Neutrophil (primary cell): Measurements from ENCODE around the gene LRRC36.

Source experiments
- H3K27ac ChIP-seq: fragments of 200-600 bp; sonication (generic); 2 replicates; pipeline ENCODE4 v1.5.1; 2016; ENCODE audit warnings: mild to moderate bottlenecking, moderate library complexity
- H3K27me3 ChIP-seq: fragments of 200-600 bp; sonication (generic); 2 replicates; pipeline ENCODE4 v1.6.0; 2016; ENCODE audit warnings: mild to moderate bottlenecking
- H3K36me3 ChIP-seq: fragments of 200-600 bp; sonication (generic); 2 replicates; pipeline ENCODE4 v1.5.1; 2017
- H3K4me1 ChIP-seq, 2 experiments: fragments of 200-600 bp in 1 of 2; sonication (generic) in 1 of 2; 1 replicate in 1 of 2; 2 replicates in 1 of 2; pipeline versions ENCODE4 v1.5.1 to v1.6.1; 2013 to 2016; ENCODE audit warnings: low read depth in 1 of 2, low read length in 1 of 2, mild to moderate bottlenecking in 1 of 2, moderate library complexity in 1 of 2; ENCODE audit not compliant: control insufficient read depth in 1 of 2, insufficient read depth in 1 of 2
- H3K4me3 ChIP-seq, 2 experiments: fragments of 200-600 bp in 1 of 2; sonication (generic) in 1 of 2; 1 replicate in 1 of 2; 2 replicates in 1 of 2; pipeline ENCODE4 v1.5.1; 2013 to 2016; ENCODE audit warnings: low read depth in 1 of 2, low read length in 1 of 2, mild to moderate bottlenecking in 1 of 2, moderate library complexity in 1 of 2
- H3K9me3 ChIP-seq: fragments of 200-600 bp; sonication (generic); 2 replicates; pipeline ENCODE4 v1.5.1; 2016
- CTCF ChIP-seq: fragments of 200-600 bp; sonication (generic); IDR thresholded peaks from 2 replicates; pipeline ENCODE4 v1.5.1; 2016; ENCODE audit warnings: antibody characterized with exemption

Gene LRRC36

GRCh38 chr16:67424261-67424615 is 97.6 kb downstream of the LRRC36 start:
- no peaks in the 10 kb centered on the region for H3K36me3 ChIP-seq
- H3K9me3 ChIP-seq = no peaks in the 10 kb centered on the region
- no peak for TF ChIP-seq CTCF
- no peak overlapping the region for H3K4me3 ChIP-seq
- no peak overlapping the region for H3K27ac ChIP-seq
- peaks cover 73% of the 10 kb centered on the region for H3K27me3 ChIP-seq
- H3K4me1 ChIP-seq = no peaks in the 10 kb centered on the region

GRCh38 chr16:67425061-67425460 is 98.4 kb downstream of the LRRC36 start:
- peaks cover 73% of the 10 kb centered on the region for H3K27me3 ChIP-seq
- H3K4me1 ChIP-seq = peaks cover 1 to 2% of the 10 kb centered on the region in 2 experiments
- H3K36me3 ChIP-seq = no peaks in the 10 kb centered on the region
- no peak for TF ChIP-seq CTCF
- no peaks in the 10 kb centered on the region for H3K9me3 ChIP-seq
- no peak overlapping the region for H3K4me3 ChIP-seq
- no peak overlapping the region for H3K27ac ChIP-seq

GRCh38 chr16:67425580-67425979 is 99.0 kb downstream of the LRRC36 start:
- Histone ChIP-seq H3K4me1 (peaks cover 6 to 7% of the 10 kb centered on the region in 2 experiments), H3K36me3 (no peaks in the 10 kb centered on the region), H3K27me3 (peaks cover 76% of the 10 kb centered on the region), H3K9me3 (no peaks in the 10 kb centered on the region), H3K27ac (no peak overlapping the region), H3K4me3 (no peak overlapping the region)
- no peak for TF ChIP-seq CTCF

GRCh38 chr16:67426022-67426421 is 99.4 kb downstream of the LRRC36 start:
- Histone ChIP-seq H3K4me3 (no peak overlapping the region), H3K36me3 (no peaks in the 10 kb centered on the region), H3K27me3 (peaks cover 81% of the 10 kb centered on the region), H3K9me3 (no peaks in the 10 kb centered on the region), H3K27ac (no peak overlapping the region), H3K4me1 (peaks cover 6 to 12% of the 10 kb centered on the region in 2 experiments)
- no peak for TF ChIP-seq CTCF

GRCh38 chr16:67426950-67427349 is 100.3 kb downstream of the LRRC36 start:
- Histone ChIP-seq H3K36me3 (no peaks in the 10 kb centered on the region), H3K9me3 (no peaks in the 10 kb centered on the region), H3K27ac (no peak overlapping the region), H3K27me3 (peaks cover 90% of the 10 kb centered on the region), H3K4me3 (no peak overlapping the region), H3K4me1 (peaks cover 14 to 19% of the 10 kb centered on the region in 2 experiments)
- TF ChIP-seq CTCF = no peak
